Superior temporal gyrus (tissue), 1 donor: Measurements from ENCODE around the gene CFAP45.

ENCODE experiments used
- DNase-seq: peaks from one replicate; pipeline ENCODE4 v3.0.0-alpha.2; 2016; ENCODE audit errors: extremely low spot score

CFAP45 gene

GRCh38 chr1:159827102-159827490, 72.9 kb downstream of the CFAP45 start:
- no peak for DNase-seq

- DNase-seq: no peak
Observed at GRCh38 chr1:159826441-159827101, 73.4 kb downstream of the CFAP45 start, which contains the start of gene SLAMF8. TSS of gene SLAMF8 (plus strand) at chr1:159826873. CDS start at chr1:159826899, 26 bp downstream.

- no peak for DNase-seq
Observed at GRCh38 chr1:159825564-159825963, 74.4 kb downstream of the CFAP45 start.

GRCh38 chr1:159823406-159823805, 76.6 kb downstream of the CFAP45 start:
- DNase-seq: no peak
